ENCODE data around the gene C1orf87.

C1orf87 gene

GRCh38 chr1:59948990-59949389 is 124.6 kb downstream of the C1orf87 start:
- no peak for DNase-seq (ENCODE audit: low read depth in 2 of 2)

- DNase-seq (ENCODE audit: low read depth in 2 of 2) = peak in 1 of 2 donors; percentile 7
Measured at GRCh38 chr1:59947047-59947938, 126.3 kb downstream of the C1orf87 start.

- no peak for DNase-seq (ENCODE audit: low read depth in 2 of 2)
Measured at GRCh38 chr1:59945790-59946189, 127.8 kb downstream of the C1orf87 start.

Measured in stimulated activated CD8-positive, alpha-beta memory T cell treated with anti-CD3 and anti-CD28 coated beads, Interleukin-7, amount 100 ng/mL, for 4 hours (primary cell).